DOHH2 (cell line): ENCODE measurements around the gene TEX51.

Experiments used
- H3F3A ChIP-seq: fragments of 200-600 bp; sonication (generic), shearing (Covaris generic); 2 replicates; pipeline ENCODE4 v1.6.0; 2016; ENCODE audit warnings: antibody characterized with exemption, mild to moderate bottlenecking; ENCODE audit not compliant: control insufficient read depth, insufficient read depth
- H3K27ac ChIP-seq: fragments of 200-600 bp; sonication (generic); 2 replicates; pipeline ENCODE4 v1.5.1; 2014; ENCODE audit warnings: low read depth, mild to moderate bottlenecking, low read length, moderate library complexity
- H3K27me3 ChIP-seq: fragments of 200-600 bp; sonication (generic); 2 replicates; pipeline ENCODE4 v1.6.1; 2014; ENCODE audit warnings: mild to moderate bottlenecking, low read length, mixed read lengths; ENCODE audit not compliant: control insufficient read depth
- H3K36me3 ChIP-seq: fragments of 200-600 bp; sonication (generic); 2 replicates; pipeline ENCODE4 v1.6.1; 2014; ENCODE audit warnings: mild to moderate bottlenecking, low read length, moderate library complexity, mixed read lengths; ENCODE audit not compliant: control insufficient read depth
- H3K4me1 ChIP-seq: fragments of 200-600 bp; sonication (generic); 2 replicates; pipeline ENCODE4 v1.6.1; 2014; ENCODE audit warnings: mild to moderate bottlenecking, low read length, mixed read lengths; ENCODE audit not compliant: control insufficient read depth
- H3K4me2 ChIP-seq: fragments of 200-600 bp; sonication (generic); 2 replicates; pipeline ENCODE4 v1.6.0; 2014; ENCODE audit warnings: mild to moderate bottlenecking, low read length, moderate library complexity
- H3K4me3 ChIP-seq: fragments of 200-600 bp; sonication (generic); 2 replicates; pipeline ENCODE4 v1.5.1; 2014; ENCODE audit warnings: mild to moderate bottlenecking, low read length, mixed read lengths
- H3K79me2 ChIP-seq: fragments of 200-600 bp; sonication (generic); 2 replicates; pipeline ENCODE4 v1.6.1; 2014; ENCODE audit warnings: mild to moderate bottlenecking, low read length, mixed read lengths; ENCODE audit not compliant: control insufficient read depth
- H3K9me2 ChIP-seq: fragments of 200-600 bp; sonication (generic); replicated peaks from 2 replicates; pipeline ENCODE4 v1.6.1; 2014; ENCODE audit warnings: mild to moderate bottlenecking, low read length, mixed read lengths; ENCODE audit not compliant: control insufficient read depth
- H3K9me3 ChIP-seq: fragments of 200-600 bp; sonication (generic); 2 replicates; pipeline ENCODE4 v1.6.1; 2014; ENCODE audit warnings: antibody characterized with exemption, low read length, mixed read lengths; ENCODE audit not compliant: control insufficient read depth, insufficient read depth
- H4K20me1 ChIP-seq: fragments of 200-600 bp; sonication (generic); 2 replicates; pipeline ENCODE4 v1.6.0; 2014; ENCODE audit warnings: low read depth, mild to moderate bottlenecking, antibody characterized with exemption, low read length, moderate library complexity; ENCODE audit not compliant: control insufficient read depth, insufficient read depth
- CTCF ChIP-seq: fragments of 200-600 bp; sonication (generic); IDR thresholded peaks from one replicate; pipeline ENCODE4 v1.5.1; 2014; ENCODE audit warnings: antibody characterized with exemption, mild to moderate bottlenecking, low read depth, low read length; ENCODE audit not compliant: poor library complexity, severe bottlenecking
- EZH2phosphoT487 ChIP-seq: fragments of 200-600 bp; sonication (generic); IDR thresholded peaks from 2 replicates; pipeline ENCODE4 v1.6.1; 2017; ENCODE audit warnings: borderline replicate concordance, mild to moderate bottlenecking, antibody characterized with exemption, low read length, moderate library complexity, mixed read lengths

The TEX51 gene

GRCh38 chr2:126935774-126936173, 37.1 kb downstream of the TEX51 start:
- H3F3A ChIP-seq, result no peaks in the 10 kb centered on the region

DNA sequence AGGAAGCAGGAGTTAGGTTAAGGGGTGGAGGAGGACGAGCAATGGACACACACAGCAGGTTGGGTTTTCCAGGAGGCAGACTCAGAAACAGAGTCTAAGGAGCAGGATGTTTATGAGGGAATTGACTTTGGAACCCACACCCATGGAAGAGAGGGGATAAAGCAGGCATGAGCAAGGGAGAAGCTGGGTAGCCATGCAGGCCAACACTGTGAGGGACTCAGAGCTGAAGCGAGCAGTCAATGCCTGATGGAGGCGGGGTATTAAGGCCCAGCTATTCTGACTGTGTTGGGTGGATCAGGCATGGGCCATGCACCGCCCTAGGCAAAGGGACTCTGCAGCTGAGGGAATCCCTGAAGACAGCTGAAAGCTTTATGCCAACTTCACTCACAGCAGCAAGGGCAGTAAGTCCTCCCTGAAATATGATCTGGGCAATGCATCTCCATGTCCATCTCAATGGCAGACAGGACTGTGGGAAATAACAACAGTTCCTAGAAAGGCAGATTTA, 37.6 kb downstream of the TEX51 start:
- no peak overlapping the region for H3K27ac ChIP-seq

More at GRCh38 chr2:126935774-126936173, 37.1 kb downstream of the TEX51 start:
- Histone ChIP-seq H3K9me2 (no peaks in the 10 kb centered on the region), H3K4me2 (peak overlapping the region; percentile 45), H3K36me3 (no peaks in the 10 kb centered on the region), H3K9me3 (no peaks in the 10 kb centered on the region), H3K4me3 (no peak overlapping the region), H3K4me1 (peaks cover 17% of the 10 kb centered on the region), H3K79me2 (no peaks in the 10 kb centered on the region), H3K27ac (no peak overlapping the region), H4K20me1 (no peaks in the 10 kb centered on the region), H3K27me3 (0 out of 2 replicates have a peak, but pooled peaks cover 2% of the 10 kb centered on the region)
- no peak for TF ChIP-seq CTCF
- TF ChIP-seq EZH2phosphoT487, result no peak

DNA sequence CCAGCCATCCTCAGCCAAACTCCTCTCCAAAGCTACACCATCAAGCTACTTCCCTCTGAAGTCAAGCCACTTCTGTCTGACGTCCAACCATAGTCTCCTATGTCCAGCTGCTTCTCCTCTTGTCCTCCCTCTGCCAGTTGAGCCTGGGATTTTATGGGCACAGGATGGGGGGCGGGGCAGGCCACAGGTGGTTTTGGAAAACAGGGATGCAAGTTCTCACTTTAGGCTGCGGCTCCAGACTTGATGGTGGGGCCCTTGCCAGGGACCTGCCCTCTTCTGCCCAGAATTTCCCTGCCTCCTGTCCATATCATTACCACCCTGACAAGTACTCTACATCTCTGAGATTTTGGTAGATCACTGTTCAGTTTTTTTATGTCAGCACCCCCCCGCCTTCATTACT, 41.6 kb downstream of the TEX51 start:
- TF ChIP-seq EZH2phosphoT487 (no peak), CTCF (no peak)
- Histone ChIP-seq H3K27ac (no peak overlapping the region), H3K4me3 (no peak overlapping the region), H3K4me2 (no peak overlapping the region), H3K79me2 (no peaks in the 10 kb centered on the region), H3F3A (no peaks in the 10 kb centered on the region), H3K9me2 (no peaks in the 10 kb centered on the region), H3K36me3 (no peaks in the 10 kb centered on the region), H3K9me3 (peaks cover 15% of the 10 kb centered on the region; the same call in 1 of the 2 replicates), H3K4me1 (peaks cover 16% of the 10 kb centered on the region), H3K27me3 (0 out of 2 replicates have a peak, but pooled peaks cover 2% of the 10 kb centered on the region), H4K20me1 (no peaks in the 10 kb centered on the region)

More for the DNA sequence above, 37.6 kb downstream of the TEX51 start:
- H3K36me3 ChIP-seq, result no peaks in the 10 kb centered on the region
- H3K9me3 ChIP-seq, result no peaks in the 10 kb centered on the region
- H3K4me2 ChIP-seq, result no peak overlapping the region
- 0 out of 2 replicates have a peak, but pooled peaks cover 2% of the 10 kb centered on the region for H3K27me3 ChIP-seq
- H3K4me1 ChIP-seq, result peaks cover 17% of the 10 kb centered on the region
- H4K20me1 ChIP-seq, result no peaks in the 10 kb centered on the region
- no peaks in the 10 kb centered on the region for H3K79me2 ChIP-seq
- no peak overlapping the region for H3K4me3 ChIP-seq
- TF ChIP-seq EZH2phosphoT487 (no peak), CTCF (no peak)
- no peaks in the 10 kb centered on the region for H3K9me2 ChIP-seq
- H3F3A ChIP-seq, result no peaks in the 10 kb centered on the region
